ENCODE results near the gene FUNDC1.

DNA sequence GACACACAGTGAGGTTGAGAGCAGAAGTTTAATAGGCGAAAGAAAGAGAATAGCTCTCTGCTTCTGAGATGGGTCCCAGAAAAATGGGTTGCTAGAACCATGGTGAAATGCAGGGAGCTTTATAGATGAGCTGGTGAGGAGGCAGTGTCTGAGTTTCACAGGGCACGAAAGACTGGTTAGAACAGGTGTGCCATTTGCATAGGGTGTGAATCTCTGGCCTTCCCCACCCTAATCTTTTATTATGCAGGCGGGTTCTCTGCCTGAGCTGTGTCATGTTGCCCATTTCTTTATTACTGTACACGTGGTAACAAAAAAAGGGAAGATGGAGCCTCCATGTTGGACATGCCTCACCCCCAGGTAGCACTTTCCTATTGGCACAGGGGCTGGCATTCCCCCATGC lies 39.1 kb downstream of the FUNDC1 start:
- TF ChIP-seq, protein P1, sequence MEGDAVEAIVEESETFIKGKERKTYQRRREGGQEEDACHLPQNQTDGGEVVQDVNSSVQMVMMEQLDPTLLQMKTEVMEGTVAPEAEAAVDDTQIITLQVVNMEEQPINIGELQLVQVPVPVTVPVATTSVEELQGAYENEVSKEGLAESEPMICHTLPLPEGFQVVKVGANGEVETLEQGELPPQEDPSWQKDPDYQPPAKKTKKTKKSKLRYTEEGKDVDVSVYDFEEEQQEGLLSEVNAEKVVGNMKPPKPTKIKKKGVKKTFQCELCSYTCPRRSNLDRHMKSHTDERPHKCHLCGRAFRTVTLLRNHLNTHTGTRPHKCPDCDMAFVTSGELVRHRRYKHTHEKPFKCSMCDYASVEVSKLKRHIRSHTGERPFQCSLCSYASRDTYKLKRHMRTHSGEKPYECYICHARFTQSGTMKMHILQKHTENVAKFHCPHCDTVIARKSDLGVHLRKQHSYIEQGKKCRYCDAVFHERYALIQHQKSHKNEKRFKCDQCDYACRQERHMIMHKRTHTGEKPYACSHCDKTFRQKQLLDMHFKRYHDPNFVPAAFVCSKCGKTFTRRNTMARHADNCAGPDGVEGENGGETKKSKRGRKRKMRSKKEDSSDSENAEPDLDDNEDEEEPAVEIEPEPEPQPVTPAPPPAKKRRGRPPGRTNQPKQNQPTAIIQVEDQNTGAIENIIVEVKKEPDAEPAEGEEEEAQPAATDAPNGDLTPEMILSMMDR (IDR thresholded peaks at IDR 0.05) = no peak
- TF ChIP-seq EP300 (IDR thresholded peaks at IDR 0.05) = no peak
